GM12878 (cell line): ENCODE results near the gene SLC31A1. TPM values are rescaled to one million over a fixed set of nuclear protein-coding genes. Genes with fewer than 3 reads are reported as not detected.
A peak's percentile ranks its signal among the peaks of the same experiment; 100 is the strongest.

Source experiments
- ATAC-seq: fragments of 200-7000 bp; cut with Tn5 transposase; 3 replicates; pipeline ENCODE4 v1.9.1; 2020; ENCODE audit warnings: mild to moderate bottlenecking, moderate library complexity
- BruUV-seq: library from RNA; stranded (reverse); fragments of 400-500 nt; replicated peaks from 2 replicates; lab custom pipeline; 2021; lab: Mats Ljungman, UMichigan
- CTCF ChIA-PET: fragments of 300-600 bp; sonication (Branson Sonifier 250); formaldehyde crosslinking; extraction: SDS; loops from one replicate; lab custom pipeline; 2021; ENCODE audit warnings: inconsistent platforms; lab: Yijun Ruan, JAX
- POLR2A ChIA-PET: fragments of 350-600 bp; formaldehyde crosslinking; extraction: SDS; loops from one replicate; lab custom pipeline; 2021; ENCODE audit warnings: inconsistent platforms; lab: Charles Lee
- RAD21 ChIA-PET: fragments of 300-600 bp; sonication (Branson Sonifier 250); formaldehyde crosslinking; loops from one replicate; lab custom pipeline; 2023; ENCODE audit warnings: antibody characterized with exemption; ENCODE audit not compliant: unreplicated experiment; lab: Charles Lee
- SMC1A ChIA-PET: fragments of 300-600 bp; sonication (Branson Sonifier 250); formaldehyde crosslinking; loops from one replicate; lab custom pipeline; 2023; ENCODE audit not compliant: unreplicated experiment, uncharacterized antibody; lab: Charles Lee
- DNase-seq: peaks from one replicate; pipeline ENCODE4 v3.0.0-alpha.2; 2011; ENCODE audit warnings: low read depth, low spot score
- FAIRE-seq: peaks from 3 replicates; lab custom pipeline; 2011; peaks lifted over from hg19 to GRCh38; lab: Jason Lieb, UNC
- H2AFZ ChIP-seq: 2 replicates; pipeline ENCODE4 v1.6.0; 2011; ENCODE audit warnings: low read depth, low read length, control low read depth; ENCODE audit not compliant: control insufficient read depth
- H3K27ac ChIP-seq: 2 replicates; pipeline ENCODE4 v1.5.1; 2011; ENCODE audit warnings: control low read depth; ENCODE audit not compliant: control insufficient read depth, insufficient read depth
- H3K27me3 ChIP-seq, 2 experiments: replicated peaks in 1 of 2; 2 replicates each; pipeline versions ENCODE4 v1.6.0 to v1.6.1; 2011; ENCODE audit warnings: low read length in 1 of 2; ENCODE audit not compliant: control insufficient read depth in 2 of 2, insufficient read depth in 2 of 2
- H3K36me3 ChIP-seq, 2 experiments: 2 replicates each; pipeline ENCODE4 v1.5.1; 2011; ENCODE audit warnings: low read length in 1 of 2; ENCODE audit not compliant: control insufficient read depth in 2 of 2, insufficient read depth in 2 of 2
- H3K4me1 ChIP-seq: 2 replicates; pipeline ENCODE4 v1.6.1; 2011; ENCODE audit warnings: mild to moderate bottlenecking, low read length, moderate library complexity, mixed read lengths; ENCODE audit not compliant: control insufficient read depth, insufficient read depth
- H3K4me2 ChIP-seq: 2 replicates; pipeline ENCODE4 v1.6.0; 2011; ENCODE audit warnings: control low read depth; ENCODE audit not compliant: control insufficient read depth, insufficient read depth
- H3K4me3 ChIP-seq: fragments of 200-600 bp; sonication (generic); 2 replicates; pipeline ENCODE4 v1.5.1; 2016
- H3K79me2 ChIP-seq: 2 replicates; pipeline ENCODE4 v1.6.0; 2011; ENCODE audit warnings: low read length; ENCODE audit not compliant: control insufficient read depth, insufficient read depth
- H3K9ac ChIP-seq: 2 replicates; pipeline ENCODE4 v1.8.0; 2011; ENCODE audit warnings: low read length, control low read depth, mixed read lengths; ENCODE audit not compliant: control insufficient read depth, insufficient read depth
- H3K9me3 ChIP-seq: replicated peaks from 3 replicates; pipeline ENCODE4 v1.5.1; 2011; ENCODE audit warnings: mild to moderate bottlenecking, low read length; ENCODE audit not compliant: control insufficient read depth, insufficient read depth
- H4K20me1 ChIP-seq: 2 replicates; pipeline ENCODE4 v1.6.0; 2011; ENCODE audit not compliant: control insufficient read depth, insufficient read depth
- ETV6 ChIP-seq, 2 experiments: fragments of 450-650 bp in 1 of 2; IDR thresholded peaks in 1 of 2; conservative IDR thresholded peaks in 1 of 2; 2 replicates each; pipeline ENCODE4 v1.6.1; 2014; ENCODE audit warnings: antibody characterized with exemption in 1 of 2, borderline replicate concordance in 1 of 2, low read depth in 1 of 2, mild to moderate bottlenecking in 1 of 2, moderate library complexity in 1 of 2
- FOXK2 ChIP-seq: fragments of 450-650 bp; IDR thresholded peaks from 2 replicates; pipeline ENCODE4 v1.6.1; 2017; ENCODE audit warnings: mild to moderate bottlenecking, moderate library complexity
- IKZF2 ChIP-seq, 2 experiments: fragments of 450-650 bp; IDR thresholded peaks; 2 replicates each; pipeline ENCODE4 v1.6.1; 2017; ENCODE audit warnings: mild to moderate bottlenecking in 2 of 2, moderate library complexity in 2 of 2
- POLR2AphosphoS5 ChIP-seq: IDR thresholded peaks from 2 replicates; pipeline ENCODE4 v1.6.1; 2011; ENCODE audit warnings: mild to moderate bottlenecking, low read length, inconsistent platforms
- WGBS: methylation state at CpG from one replicate; pipeline ENCODE4 v1.1.6; 2016; ENCODE audit warnings: low lambda C conversion rate; ENCODE audit not compliant: insufficient replicate concordance, insufficient coverage; ENCODE audit errors: missing lambda C conversion rate; 5-methylcytosine and 5-hydroxymethylcytosine counted together
- in situ Hi-C: fragments of 300-500 bp; cut with MboI; formaldehyde crosslinking; loops from 9 replicates; pipeline ENCODE4 v1.14.3; 2018; ENCODE audit warnings: mixed read lengths
- intact Hi-C: fragments of 100-400 bp; cut with micrococcal nuclease; formaldehyde crosslinking; loops from one replicate; pipeline ENCODE4 v1.14.2; 2022; ENCODE audit not compliant: unreplicated experiment
- polyA plus RNA-seq, 11 experiments: library from polyadenylated mRNA; depleted of rRNA in 4 of 11; unstranded in 6 of 11; stranded (reverse) in 5 of 11; fragments of >200 nt; fragmentation: Nextera tagmentation in 4 of 11; fragmentation: Illumina TruSeq in 1 of 11; extraction: Ambion mirVana in 4 of 11; extraction: Trizol in 1 of 11; gene quantifications; 1 replicate in 1 of 11; 2 replicates in 10 of 11; pipeline versions ENCODE4 v1.2.1 to v1.2.3, GENCODE V29; 2011 to 2016; ENCODE audit warnings: inconsistent platforms in 2 of 11, missing spikeins in 2 of 11, low read depth in 1 of 11
- total RNA-seq, 4 experiments: library from RNA; depleted of rRNA in 3 of 4; stranded (reverse); fragments of >200 nt in 3 of 4; fragmentation: Illumina TruSeq in 1 of 4; extraction: Trizol in 1 of 4; gene quantifications; 2 replicates each; pipeline versions ENCODE4 v1.2.1 to v1.2.3, GENCODE V29; 2013 to 2021

Gene SLC31A1
- total and polyA plus RNA-seq, 10 of the 15 experiments (the other 5 are each of a cell fraction or from before 2014, with no cell fraction given): 7.3 to 16.2 (median 10.5) TPM

GRCh38 chr9:113237026-113237425 lies 15.7 kb downstream of the SLC31A1 start:
- H2AFZ ChIP-seq: no peak overlapping the region
- in situ Hi-C loops: no loop called here
- 94% methylated on average over 4 of the region's 4 CpGs for WGBS
- ChIA-PET SMC1A (interaction anchor here (4.4 kb wide), 1 partner anchor 16 kb away, joined by 14 read pairs; the partner anchor contains the start of genes FKBP15 and SLC31A1), RAD21 (interaction anchor here (0.9 kb wide), 1 partner anchor 14 kb away, joined by 3 read pairs; no protein-coding TSS in a partner anchor)
- intact Hi-C loops: no loop called here
- no peaks in the 10 kb centered on the region for H4K20me1 ChIP-seq
- H3K4me1 ChIP-seq: peaks cover 9% of the 10 kb centered on the region
- H3K27me3 ChIP-seq: no peaks in the 10 kb centered on the region
- H3K4me2 ChIP-seq: no peak overlapping the region
- H3K4me3 ChIP-seq: no peak overlapping the region
- no peak overlapping the region for H3K27ac ChIP-seq
- no TSS peak for BruUV-seq
- no peak for DNase-seq
- H3K9ac ChIP-seq: no peak overlapping the region
- TF ChIP-seq IKZF2 (IDR thresholded peaks at IDR 0.05) (no peak), POLR2AphosphoS5 (no peak)
- TF ChIP-seq, all 136 proteins: peak for 0
- ATAC-seq (no peak), FAIRE-seq (no peak)
- Histone ChIP-seq H3K36me3 (no peaks in the 10 kb centered on the region), H3K9me3 (no peaks in the 10 kb centered on the region), H3K79me2 (peaks cover 5% of the 10 kb centered on the region)
- CTCF ChIA-PET: no interaction called here
- POLR2A ChIA-PET: interaction anchor here (1.2 kb wide), 1 partner anchor 15 kb away, joined by 3 read pairs; the partner anchor contains the start of gene SLC31A1

- Histone ChIP-seq H3K4me2 (no peak overlapping the region), H3K9me3 (no peaks in the 10 kb centered on the region), H4K20me1 (no peaks in the 10 kb centered on the region), H3K36me3 (no peaks in the 10 kb centered on the region), H3K27me3 (no peaks in the 10 kb centered on the region), H3K4me1 (peaks cover 2% of the 10 kb centered on the region; the same call in 1 of the 2 replicates), H2AFZ (no peak overlapping the region), H3K27ac (no peak overlapping the region), H3K79me2 (peaks cover 4% of the 10 kb centered on the region), H3K9ac (no peak overlapping the region), H3K4me3 (no peak overlapping the region)
- intact Hi-C loops: no loop called here
- WGBS: 94% methylated on average over 10 of the region's 10 CpGs
- TF ChIP-seq FOXK2 (no peak), ETV6 (conservative IDR thresholded peaks at IDR 0.05 in 1 of 2, IDR thresholded peaks at IDR 0.05 in 1 of 2; ENCODE audit: borderline replicate concordance in 1 of 2, low read depth in 1 of 2) (no peak)
- ChIA-PET RAD21 (no interaction called here), SMC1A (interaction anchor here (0.5 to 4.4 kb wide), 2 partner anchors 18 to 923 kb away, joined by 4 to 14 read pairs; partner anchors contain the start of genes FKBP15 and SLC31A1), POLR2A (no interaction called here), CTCF (interaction anchor here (1.0 kb wide), 1 partner anchor 13 kb away, joined by 3 read pairs; no protein-coding TSS in a partner anchor)
- no peak for DNase-seq
- no TSS peak for BruUV-seq
- in situ Hi-C loops: no loop called here
- no peak for ATAC-seq
- peak; percentile 52 for FAIRE-seq
These were observed 17.0 kb downstream of the SLC31A1 start for GRCh38 chr9:113238202-113238858.
